Small intestine (tissue), 7 donors: ENCODE data around the gene GDI2. TPM values are rescaled to one million over a fixed set of nuclear protein-coding genes. Genes with fewer than 3 reads are reported as not detected.
"Not testable (repeated sequence)": the region's sequence is repeated elsewhere in the genome, so short reads cannot be mapped to it uniquely, and the experiment has no call there.

ENCODE experiments used
- DNase-seq, 2 donors: peaks; one replicate each; pipeline versions ENCODE4 v3.0.0 to v3.0.0-alpha.2; 2013
- FAIRE-seq: peaks from 2 replicates; lab custom pipeline; 2012; peaks lifted over from hg19 to GRCh38; lab: Jason Lieb, UNC
- H3K27ac ChIP-seq, 3 donors: one replicate each; pipeline ENCODE4 v1.5.1; 2013; ENCODE audit warnings: low read length in 2 of 3, mild to moderate bottlenecking in 2 of 3, control low read depth in 1 of 3, inconsistent platforms in 1 of 3, low read depth in 1 of 3, moderate library complexity in 1 of 3
- H3K27me3 ChIP-seq, 3 donors: one replicate each; pipeline ENCODE4 v1.6.1; 2013; ENCODE audit warnings: low read length in 3 of 3, inconsistent platforms in 1 of 3; ENCODE audit not compliant: control insufficient read depth in 3 of 3, insufficient read depth in 3 of 3
- H3K36me3 ChIP-seq, 3 donors: one replicate each; pipeline ENCODE4 v1.6.1; 2013; ENCODE audit warnings: low read length in 3 of 3, inconsistent platforms in 1 of 3, low read depth in 1 of 3, mild to moderate bottlenecking in 1 of 3, moderate library complexity in 1 of 3; ENCODE audit not compliant: control insufficient read depth in 3 of 3, insufficient read depth in 2 of 3
- H3K4me1 ChIP-seq, 3 donors: one replicate each; pipeline ENCODE4 v1.6.1; 2013; ENCODE audit warnings: low read length in 2 of 3, inconsistent platforms in 1 of 3, low read depth in 1 of 3, mild to moderate bottlenecking in 1 of 3, moderate library complexity in 1 of 3; ENCODE audit not compliant: control insufficient read depth in 3 of 3, insufficient read depth in 2 of 3
- H3K4me3 ChIP-seq, 3 donors: one replicate each; pipeline ENCODE4 v1.5.1; 2013; ENCODE audit warnings: low read length in 3 of 3, control low read depth in 1 of 3, inconsistent platforms in 1 of 3, low read depth in 1 of 3, mild to moderate bottlenecking in 1 of 3, moderate library complexity in 1 of 3
- H3K9me3 ChIP-seq, 2 donors: one replicate each; pipeline ENCODE4 v1.6.1; 2013; ENCODE audit warnings: low read depth in 1 of 2, low read length in 1 of 2; ENCODE audit not compliant: control insufficient read depth in 2 of 2, insufficient read depth in 1 of 2
- WGBS, 3 donors: extraction: QIAGEN DNeasy Blood & Tissue Kit; methylation state at CpG; one replicate each; pipeline ENCODE4 v1.1.7; 2013; 5-methylcytosine and 5-hydroxymethylcytosine counted together
- polyA plus RNA-seq, 4 donors: library from polyadenylated mRNA; stranded (reverse) in 3 of 4; unstranded in 1 of 4; fragments of 200-250 nt in 3 of 4; fragments of 120-200 nt in 1 of 4; gene quantifications; one replicate each; pipeline versions ENCODE4 v1.2.1 to v1.2.3, GENCODE V29; 2013
- donor health status: healthy with polysubstance abuse.
- donor health status: control.
- donor health status: control.
- donor health status: Bipolar disorder and iron deficiency.
- donor health status: healthy.

Gene GDI2
- polyA plus RNA-seq, 4 donors, result 226 to 322 (median 241) TPM

DNA sequence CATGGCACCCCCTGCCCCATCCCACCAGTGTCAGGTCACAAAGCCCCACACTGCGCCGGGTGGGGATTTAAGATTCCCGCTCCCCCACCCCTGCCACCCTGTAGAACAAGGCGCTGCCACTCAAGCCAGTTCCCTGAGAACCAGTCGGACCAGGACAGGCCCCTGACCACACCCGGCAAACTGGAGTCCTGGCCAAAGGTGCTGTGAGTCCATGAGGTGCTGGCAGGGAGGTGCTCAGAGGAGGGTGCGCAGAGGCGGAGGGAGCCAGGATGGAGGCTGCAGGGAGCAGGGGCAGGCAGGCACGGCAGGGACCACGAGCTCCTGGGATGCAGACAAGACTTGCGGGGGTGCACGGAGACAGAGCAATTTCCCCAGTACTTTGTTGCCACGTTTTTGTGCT, 19.7 kb upstream of the GDI2 start:
- no peaks in the 10 kb centered on the region for H3K36me3 ChIP-seq
- no peaks in the 10 kb centered on the region for H3K4me1 ChIP-seq
- no peak overlapping the region for H3K4me3 ChIP-seq
- no peaks in the 10 kb centered on the region for H3K27me3 ChIP-seq
- FAIRE-seq (no peak), DNase-seq (peak in 1 of 2 donors; percentile 90)
- 19 to 65% (median 40%) methylated on average over 13 of the region's 13 CpGs for WGBS, 3 donors
- no peaks in the 10 kb centered on the region for H3K9me3 ChIP-seq
- H3K27ac ChIP-seq, result no peak overlapping the region

DNA sequence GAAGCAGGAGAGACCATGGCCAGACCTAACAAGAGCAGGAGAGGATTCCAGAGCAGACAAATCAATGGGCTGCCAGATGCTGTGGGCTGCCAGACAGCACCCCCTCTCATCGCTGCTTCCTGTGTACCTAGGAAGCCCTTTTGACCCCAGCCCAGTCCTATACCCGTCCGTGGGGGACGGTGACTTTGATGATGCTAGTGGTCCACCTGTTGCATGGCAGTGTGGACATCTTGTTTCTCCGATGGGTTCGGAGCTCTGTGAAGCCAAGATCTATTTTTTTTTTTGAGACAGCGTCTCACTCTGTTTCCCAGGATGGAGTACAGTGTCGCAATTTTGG, 18.2 kb upstream of the GDI2 start:
- WGBS, 3 donors, result 91 to 92% (median 91%) methylated on average over 8 of the region's 8 CpGs
- no peak for DNase-seq
- Histone ChIP-seq H3K9me3 (no peaks in the 10 kb centered on the region), H3K27me3 (no peaks in the 10 kb centered on the region), H3K36me3 (no peaks in the 10 kb centered on the region), H3K4me1 (no peaks in the 10 kb centered on the region), H3K27ac (no peak overlapping the region), H3K4me3 (no peak overlapping the region)
- FAIRE-seq, result no peak

GRCh38 chr10:5830629-5831445, 17.6 kb upstream of the GDI2 start:
- H3K4me1 ChIP-seq, result no peaks in the 10 kb centered on the region
- H3K36me3 ChIP-seq, result no peaks in the 10 kb centered on the region
- H3K27ac ChIP-seq, result no peak overlapping the region
- FAIRE-seq (no peak), DNase-seq (no peak)
- 85 to 87% (median 87%) methylated on average over 14 of the region's 14 CpGs for WGBS, 3 donors
- no peaks in the 10 kb centered on the region for H3K9me3 ChIP-seq
- no peaks in the 10 kb centered on the region for H3K27me3 ChIP-seq
- no peak overlapping the region for H3K4me3 ChIP-seq

DNA sequence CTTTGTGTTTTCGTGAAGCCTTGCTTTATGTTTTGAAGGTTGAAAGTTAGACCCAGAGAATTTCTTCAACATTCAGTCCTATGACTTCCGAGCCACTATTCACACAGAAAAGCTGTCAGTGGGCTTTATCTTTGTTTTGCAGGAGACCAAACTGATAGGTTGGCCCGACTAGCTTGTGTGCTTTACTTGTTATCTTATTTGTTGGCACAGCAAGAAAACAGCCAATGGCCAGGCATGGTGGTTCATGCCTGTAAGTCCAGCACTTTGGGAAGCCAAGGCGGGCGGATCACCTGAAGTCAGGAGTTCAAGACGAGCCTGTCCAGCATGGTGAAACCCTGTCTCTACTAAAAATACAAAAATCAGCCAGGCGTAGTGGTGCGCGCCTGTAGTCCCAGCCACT, 16.0 kb upstream of the GDI2 start:
- 84 to 88% (median 86%) methylated on average over 9 of the region's 9 CpGs for WGBS, 3 donors

DNA sequence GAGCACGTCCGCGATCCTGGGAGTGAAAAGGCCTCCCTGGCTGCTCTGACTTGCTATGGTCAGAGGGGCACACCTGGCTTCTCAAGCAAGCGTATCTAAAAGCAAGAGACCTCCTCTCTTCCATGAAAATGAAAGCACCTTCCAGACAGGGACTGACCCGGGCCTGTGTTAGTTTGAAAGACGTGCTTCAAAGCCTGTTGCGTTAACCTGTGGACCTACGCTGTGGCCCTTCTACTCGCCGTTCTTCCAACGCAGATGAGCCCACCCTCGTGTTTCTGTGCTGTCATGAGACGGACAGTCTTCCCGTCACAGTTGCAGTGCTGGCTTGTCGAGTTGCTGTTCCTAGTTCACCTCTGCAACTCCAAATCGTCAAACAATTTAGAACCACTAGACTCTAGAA, 15.5 kb upstream of the GDI2 start:
- no peak overlapping the region for H3K4me3 ChIP-seq
- H3K4me1 ChIP-seq, result no peaks in the 10 kb centered on the region
- no peaks in the 10 kb centered on the region for H3K9me3 ChIP-seq
- no peaks in the 10 kb centered on the region for H3K27me3 ChIP-seq
- no peak overlapping the region for H3K27ac ChIP-seq
- no peak for DNase-seq
- FAIRE-seq, result no peak
- 92 to 94% (median 93%) methylated on average over 16 of the region's 16 CpGs for WGBS, 3 donors
- no peaks in the 10 kb centered on the region for H3K36me3 ChIP-seq

More for the DNA sequence above, 16.0 kb upstream of the GDI2 start:
- H3K36me3 ChIP-seq, result no peaks in the 10 kb centered on the region
- no peak overlapping the region for H3K27ac ChIP-seq
- no peaks in the 10 kb centered on the region for H3K9me3 ChIP-seq
- no peak for FAIRE-seq
- no peak for DNase-seq
- H3K4me1 ChIP-seq, result no peaks in the 10 kb centered on the region
- H3K27me3 ChIP-seq, result no peaks in the 10 kb centered on the region
- H3K4me3 ChIP-seq, result no peak overlapping the region

- no peaks in the 10 kb centered on the region for H3K4me1 ChIP-seq
- no peak overlapping the region for H3K27ac ChIP-seq
- no peaks in the 10 kb centered on the region for H3K36me3 ChIP-seq
- no peak for FAIRE-seq
- no peak overlapping the region for H3K4me3 ChIP-seq
- H3K27me3 ChIP-seq, result no peaks in the 10 kb centered on the region
- no peaks in the 10 kb centered on the region for H3K9me3 ChIP-seq
- WGBS, 3 donors, result 86 to 89% (median 87%) methylated on average over 6 of the region's 6 CpGs
- DNase-seq, result no peak
Measured at GRCh38 chr10:5827841-5828240, 14.6 kb upstream of the GDI2 start.

DNA sequence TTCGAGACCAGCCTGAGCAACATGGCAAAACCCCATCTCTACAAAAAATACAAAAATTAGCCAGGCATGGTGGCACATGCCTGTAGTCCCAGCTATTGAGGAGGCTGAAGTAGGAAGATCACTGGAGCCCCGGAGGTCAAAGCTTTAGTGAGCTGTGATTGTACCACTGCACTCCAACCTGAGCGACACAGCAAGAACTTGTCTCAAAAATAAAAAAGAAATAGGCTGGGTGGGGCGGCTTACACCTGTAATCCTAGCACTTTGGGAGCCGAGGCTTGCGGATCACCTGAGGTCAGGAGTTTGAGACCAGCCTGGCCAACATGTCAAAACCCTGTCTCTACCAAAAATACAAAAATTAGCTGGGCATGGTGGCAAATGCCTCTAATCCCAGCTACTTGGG, 13.3 kb upstream of the GDI2 start:
- not testable (repeated sequence) for H3K4me1 ChIP-seq, H3K9me3 ChIP-seq, H3K36me3 ChIP-seq, H3K4me3 ChIP-seq, H3K27me3 ChIP-seq, FAIRE-seq, DNase-seq, H3K27ac ChIP-seq
- WGBS, 3 donors, result 93 to 98% (median 95%) methylated on average over 6 of the region's 6 CpGs

- Histone ChIP-seq H3K4me3 (no peak overlapping the region), H3K36me3 (no peaks in the 10 kb centered on the region), H3K9me3 (no peaks in the 10 kb centered on the region), H3K4me1 (peaks cover 0 to 10% (median 6%) of the 10 kb centered on the region in 3 donors), H3K27me3 (no peaks in the 10 kb centered on the region), H3K27ac (no peak overlapping the region)
- FAIRE-seq, result no peak
- DNase-seq, result no peak
- WGBS, 3 donors, result 85 to 98% (median 93%) methylated on average over 6 of the region's 6 CpGs
Measured at GRCh38 chr10:5818894-5819293, 5.7 kb upstream of the GDI2 start.

DNA sequence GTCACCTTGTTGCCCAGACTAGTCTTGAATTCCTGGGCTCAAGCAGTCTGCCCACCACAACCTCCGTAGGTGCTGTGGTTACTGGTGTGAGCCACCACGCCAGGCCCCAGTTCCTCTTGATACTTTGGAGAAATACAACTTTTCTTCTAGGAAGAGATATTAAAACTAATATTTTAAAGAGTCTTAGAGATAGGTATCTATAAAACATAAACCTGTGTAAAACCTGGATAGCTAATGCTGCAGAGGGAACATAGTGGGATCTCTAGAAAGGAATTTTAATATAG, 4.8 kb upstream of the GDI2 start:
- H3K4me3 ChIP-seq, result no peak overlapping the region
- no peak overlapping the region for H3K27ac ChIP-seq
- peaks cover 0 to 12% (median 6%) of the 10 kb centered on the region in 3 donors for H3K4me1 ChIP-seq
- H3K36me3 ChIP-seq, result no peaks in the 10 kb centered on the region
- 84 to 96% (median 84%) methylated on average over 2 of the region's 2 CpGs for WGBS, 3 donors
- DNase-seq (no peak), FAIRE-seq (no peak)
- H3K9me3 ChIP-seq, result no peaks in the 10 kb centered on the region
- H3K27me3 ChIP-seq, result no peaks in the 10 kb centered on the region
